ENCODE measurements around the gene LEO1.
"Not testable (repeated sequence)": the region's sequence is repeated elsewhere in the genome, so short reads cannot be mapped to it uniquely, and the experiment has no call there.

The LEO1 gene

GRCh38 chr15:52003089-52003488 lies 31.5 kb upstream of the LEO1 start:
- DNase-seq, result not testable (repeated sequence)

- no peak for DNase-seq
Observed at GRCh38 chr15:52002351-52002750, 30.8 kb upstream of the LEO1 start.

- DNase-seq, result no peak
Observed at GRCh38 chr15:51992953-51993352, 21.4 kb upstream of the LEO1 start.

- DNase-seq, result no peak
Observed at GRCh38 chr15:51991141-51991540, 19.6 kb upstream of the LEO1 start.

- no peak for DNase-seq
Observed at GRCh38 chr15:51982770-51983103, 11.2 kb upstream of the LEO1 start.

GRCh38 chr15:51982013-51982769 lies 10.6 kb upstream of the LEO1 start:
- peak; percentile 30 for DNase-seq

- DNase-seq, result no peak
Observed at GRCh38 chr15:51973775-51974174, 2.2 kb upstream of the LEO1 start.

GRCh38 chr15:51973220-51973619 lies 1.6 kb upstream of the LEO1 start:
- no peak for DNase-seq

GRCh38 chr15:51971032-51971374 lies 575 bp downstream of the LEO1 start:
- DNase-seq, result no peak

DNA sequence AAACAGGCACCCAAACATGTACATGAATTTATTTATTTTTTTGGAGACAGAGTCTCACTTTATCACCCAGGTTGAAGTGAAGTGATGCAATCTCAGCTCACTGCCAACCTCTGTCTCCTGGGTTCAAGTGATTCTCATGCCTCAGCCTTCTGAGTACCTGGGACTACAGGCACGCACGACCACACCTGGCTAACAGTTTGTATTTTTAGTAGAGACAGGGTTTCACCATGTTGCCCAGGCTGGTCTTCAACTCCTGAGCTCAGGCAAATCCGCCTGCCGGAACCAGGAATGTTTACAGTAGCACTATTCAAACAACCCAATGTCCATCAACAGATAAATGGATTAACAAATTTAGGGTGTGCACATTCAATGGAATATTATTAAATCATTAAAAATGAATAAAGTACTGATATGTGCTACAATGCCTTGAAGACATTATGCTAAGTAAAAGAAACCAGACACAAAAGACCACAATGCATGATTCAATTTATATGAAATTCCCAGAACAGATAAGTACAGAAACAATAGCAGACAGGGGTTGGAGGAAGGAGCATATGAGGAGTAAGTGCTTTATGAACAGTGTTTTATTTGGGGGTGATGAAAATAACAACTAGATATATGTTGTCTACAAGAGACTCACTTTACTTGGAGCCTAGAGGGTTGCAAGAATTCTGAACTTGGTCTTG lies 1.3 kb downstream of the LEO1 start:
- DNase-seq, result no peak

DNA sequence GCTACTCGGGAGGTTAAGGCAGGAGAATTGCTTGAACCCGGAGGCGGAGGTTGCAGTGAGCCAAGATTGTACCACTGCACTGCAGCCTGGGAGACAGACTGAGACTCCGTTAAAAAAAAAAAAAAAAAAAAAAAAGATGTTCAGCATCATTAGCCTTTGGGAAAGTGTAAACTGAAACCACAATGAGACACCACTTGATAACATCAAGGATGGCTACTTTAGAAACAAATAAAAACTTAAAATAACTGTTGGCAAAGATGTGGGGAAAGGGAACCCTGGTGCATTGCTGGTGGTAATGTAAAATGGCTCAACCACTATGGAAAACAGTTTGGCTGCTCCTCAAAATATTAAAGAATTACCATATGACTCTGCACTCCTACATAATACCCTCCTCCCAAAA lies 1.9 kb downstream of the LEO1 start:
- DNase-seq, result no peak

GRCh38 chr15:51967583-51967982 lies 4.0 kb downstream of the LEO1 start:
- DNase-seq, result no peak

- DNase-seq, result no peak
Observed at GRCh38 chr15:51966192-51966591, 5.4 kb downstream of the LEO1 start.

DNA sequence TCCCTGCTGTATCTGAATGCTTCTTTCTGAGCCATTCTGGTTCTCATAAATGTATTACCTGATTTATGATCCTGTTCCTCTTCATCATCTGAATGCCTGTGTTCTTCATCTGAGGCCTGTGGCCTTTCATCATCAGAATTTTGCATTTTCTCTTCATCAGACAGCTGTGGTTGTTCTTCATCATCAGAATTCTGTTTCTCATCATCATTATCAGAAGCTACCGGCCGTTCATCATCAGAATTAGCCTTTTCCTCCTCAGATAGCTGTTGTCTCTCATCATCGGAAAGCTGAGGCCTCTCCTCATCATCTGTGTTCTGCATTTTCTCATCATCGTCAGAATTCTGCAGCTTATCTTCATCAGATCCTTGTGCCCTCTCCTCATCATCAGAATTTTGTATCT lies 5.9 kb downstream of the LEO1 start:
- DNase-seq, result no peak

DNA sequence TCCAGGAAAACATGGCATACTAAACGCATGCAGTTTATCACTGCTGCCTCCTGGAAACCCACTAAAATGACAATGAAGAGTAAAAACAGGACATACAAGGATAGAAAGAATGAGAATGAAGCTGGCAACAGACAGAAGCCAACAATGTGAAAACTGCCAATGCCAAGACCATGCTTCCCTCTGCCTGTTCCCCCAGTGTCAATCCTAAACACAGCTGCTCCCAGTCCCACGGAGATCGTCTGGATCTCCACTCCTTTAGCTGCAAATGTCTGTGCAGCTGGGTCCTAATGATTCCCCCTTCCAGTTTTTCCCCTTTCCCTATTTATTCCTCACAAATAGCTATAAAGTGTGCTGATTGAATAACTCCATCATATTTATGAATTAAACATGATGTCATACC lies 16.1 kb downstream of the LEO1 start:
- DNase-seq, result no peak

DNA sequence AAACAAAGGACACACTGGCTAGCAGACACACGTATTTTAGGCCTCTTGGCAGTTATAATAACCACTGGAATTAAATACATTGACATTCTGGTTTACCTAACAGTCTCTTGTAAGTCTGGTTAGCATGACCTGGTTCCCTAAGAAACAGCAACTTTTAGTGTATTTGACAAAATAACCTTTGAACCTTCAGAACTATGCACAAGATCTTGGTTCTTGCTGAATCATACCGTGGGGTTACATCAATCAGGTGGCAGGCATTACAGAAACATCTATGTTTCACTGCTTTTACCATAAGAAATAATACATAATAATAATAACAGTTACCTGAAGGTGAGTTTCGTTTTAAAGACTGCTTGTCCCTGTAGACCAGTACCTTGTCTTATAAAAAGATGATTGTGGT lies 18.8 kb downstream of the LEO1 start:
- DNase-seq, result no peak

- no peak for DNase-seq
Observed at GRCh38 chr15:51947124-51947523, 24.5 kb downstream of the LEO1 start.

- no peak for DNase-seq
Observed at GRCh38 chr15:51939216-51939615, 32.4 kb downstream of the LEO1 start.

- DNase-seq, result no peak
Observed at GRCh38 chr15:51938286-51938685, 33.3 kb downstream of the LEO1 start.

DNA sequence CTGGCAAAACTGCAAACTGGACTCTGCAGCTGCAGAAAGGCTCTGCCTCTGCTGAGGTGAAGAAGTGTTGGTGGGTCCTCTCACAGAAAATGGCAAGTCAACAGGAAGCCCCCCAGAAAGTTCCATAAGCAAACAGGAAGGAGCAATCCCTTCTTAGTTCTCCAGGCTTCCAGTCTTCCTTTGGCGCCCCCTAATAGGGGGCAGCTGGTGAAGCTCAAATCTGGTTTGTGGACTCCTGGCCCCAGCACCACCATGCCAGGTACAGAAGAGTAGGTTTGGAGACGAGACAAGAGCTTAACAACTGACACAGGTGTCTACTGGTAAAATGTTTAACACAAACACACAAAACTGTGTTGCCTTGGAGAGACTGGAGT lies 35.5 kb downstream of the LEO1 start:
- no peak for DNase-seq

DNA sequence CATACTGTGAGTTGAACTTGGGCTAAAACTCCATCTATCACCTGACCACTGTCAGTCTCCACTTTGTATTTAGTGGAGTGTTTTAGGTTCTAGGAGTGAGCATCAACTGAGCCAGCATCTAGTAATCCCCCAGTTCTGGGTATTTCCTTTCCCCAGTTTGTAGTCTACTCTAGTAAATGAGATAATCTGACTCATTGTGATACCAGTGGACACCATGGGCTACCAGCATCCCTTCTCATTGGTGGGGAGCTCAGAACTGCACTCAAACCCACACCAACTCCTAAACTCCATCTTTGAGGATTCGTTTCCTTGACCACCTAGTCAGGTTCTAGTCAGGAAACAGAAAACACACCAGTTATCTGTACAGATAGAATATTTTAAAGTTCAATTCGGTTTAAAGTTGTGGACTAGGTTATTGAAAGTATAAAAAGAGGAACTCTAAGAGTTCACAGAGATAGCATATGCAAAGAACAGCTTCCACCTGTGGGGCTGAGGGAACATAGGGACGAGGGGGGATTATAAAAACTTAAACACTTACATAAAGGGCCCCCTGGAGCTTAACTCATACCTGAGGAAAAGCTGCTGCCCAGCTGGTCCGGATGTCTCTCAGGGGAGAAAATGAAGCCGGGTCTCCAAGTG lies 36.0 kb downstream of the LEO1 start:
- no peak for DNase-seq

GRCh38 chr15:51932161-51932560 lies 39.4 kb downstream of the LEO1 start:
- no peak for DNase-seq

DNA sequence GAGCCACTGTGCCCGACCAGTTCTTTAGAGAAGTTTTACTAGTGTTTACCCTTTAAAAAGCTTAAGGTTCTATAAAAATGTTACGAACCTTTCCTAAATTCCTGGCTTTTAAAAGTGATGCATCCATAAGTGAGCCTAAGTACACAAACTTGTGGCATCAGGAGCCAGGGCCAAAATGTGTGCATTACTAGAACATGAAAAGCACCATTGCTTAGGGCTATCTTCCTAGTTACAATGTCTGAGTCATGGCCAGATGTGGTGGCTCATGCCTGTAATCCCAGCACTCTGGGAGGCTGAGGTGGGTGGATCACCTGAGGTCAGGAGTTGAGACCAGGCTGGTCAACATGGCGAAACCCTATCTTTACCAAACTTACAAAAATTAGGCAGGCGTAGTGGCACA lies 39.9 kb downstream of the LEO1 start:
- DNase-seq, result no peak

DNA sequence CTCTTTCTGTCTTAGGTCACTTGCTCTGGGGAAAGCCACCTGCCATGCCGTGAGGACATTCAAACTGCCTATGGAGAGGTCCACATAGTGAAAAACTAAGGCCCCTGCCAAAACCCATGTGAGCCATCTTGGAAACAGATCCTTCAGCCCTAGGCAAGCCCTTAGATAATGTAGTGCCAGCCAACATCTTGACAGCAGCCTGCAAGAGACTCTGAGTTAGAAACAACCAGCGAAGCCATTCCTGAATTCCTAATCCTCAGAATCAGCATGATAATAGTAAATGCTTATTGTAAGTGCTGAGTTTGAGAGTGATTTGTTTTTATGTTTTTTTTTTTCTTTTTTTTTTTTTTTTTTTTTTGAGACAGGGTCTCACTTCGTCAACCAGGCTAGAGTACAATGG lies 40.6 kb downstream of the LEO1 start:
- no peak for DNase-seq

DNA sequence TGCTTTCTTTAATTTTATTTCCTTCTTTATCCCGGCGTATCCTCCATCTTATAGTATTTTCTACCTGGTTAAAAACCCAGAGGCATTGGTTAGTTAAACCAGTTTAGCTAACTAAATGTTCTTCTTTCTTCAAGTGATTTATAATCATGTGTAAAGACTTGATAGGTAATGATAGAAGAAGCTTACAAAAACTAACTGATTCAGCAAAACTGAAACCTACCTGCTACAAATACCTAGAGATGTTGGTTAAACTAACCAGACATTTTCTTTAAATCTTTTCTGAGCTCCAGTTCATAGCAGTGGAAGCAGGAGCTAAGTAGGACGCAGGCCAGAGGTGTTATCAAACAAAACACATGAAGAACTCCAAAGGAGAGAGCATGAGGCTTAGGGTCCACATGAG lies 44.8 kb downstream of the LEO1 start:
- DNase-seq, result no peak
